Left renal pelvis (tissue), 4 donors: ENCODE measurements around the gene TANC1. TPM values are rescaled to one million over a fixed set of nuclear protein-coding genes. Genes with fewer than 3 reads are reported as not detected.

Source experiments
- DNase-seq, 4 donors: peaks; one replicate each; pipeline ENCODE4 v3.0.0-alpha.2; 2013; ENCODE audit warnings: low read depth in 4 of 4, low spot score in 3 of 4
- polyA plus RNA-seq, 4 donors: library from polyadenylated mRNA; unstranded; fragments of 120-200 nt; gene quantifications; one replicate each; pipeline ENCODE4 v1.2.1, GENCODE V29; 2013; ENCODE audit not compliant: insufficient read length in 4 of 4

The TANC1 gene
- polyA plus RNA-seq, 4 donors = 25.6 to 60.1 (median 53.5) TPM

DNA sequence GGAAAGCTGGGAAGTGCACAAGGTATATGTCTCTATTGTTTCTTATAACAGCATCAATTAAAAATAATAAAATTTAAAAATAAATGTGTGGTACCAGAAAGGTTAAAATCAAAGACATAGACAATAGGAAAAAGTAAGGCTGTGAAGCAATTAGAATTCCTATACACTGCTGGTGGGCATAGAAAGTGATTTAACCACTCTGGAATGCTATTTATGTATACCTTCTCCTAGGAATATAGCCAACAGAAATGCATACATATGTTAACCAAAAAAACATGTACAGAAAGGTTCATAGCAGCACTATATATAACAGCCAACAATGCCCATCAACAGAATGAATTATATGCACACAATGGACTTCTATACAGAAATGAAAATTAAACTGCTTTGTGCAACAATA, 275.1 kb downstream of the TANC1 start:
- DNase-seq = no peak

- no peak for DNase-seq
These were observed 278.0 kb downstream of the TANC1 start for GRCh38 chr2:159246325-159246988.

- peak; percentile 54 to 75 (median 64) for DNase-seq
These were observed 281.7 kb downstream of the TANC1 start for GRCh38 chr2:159249990-159250715.

DNA sequence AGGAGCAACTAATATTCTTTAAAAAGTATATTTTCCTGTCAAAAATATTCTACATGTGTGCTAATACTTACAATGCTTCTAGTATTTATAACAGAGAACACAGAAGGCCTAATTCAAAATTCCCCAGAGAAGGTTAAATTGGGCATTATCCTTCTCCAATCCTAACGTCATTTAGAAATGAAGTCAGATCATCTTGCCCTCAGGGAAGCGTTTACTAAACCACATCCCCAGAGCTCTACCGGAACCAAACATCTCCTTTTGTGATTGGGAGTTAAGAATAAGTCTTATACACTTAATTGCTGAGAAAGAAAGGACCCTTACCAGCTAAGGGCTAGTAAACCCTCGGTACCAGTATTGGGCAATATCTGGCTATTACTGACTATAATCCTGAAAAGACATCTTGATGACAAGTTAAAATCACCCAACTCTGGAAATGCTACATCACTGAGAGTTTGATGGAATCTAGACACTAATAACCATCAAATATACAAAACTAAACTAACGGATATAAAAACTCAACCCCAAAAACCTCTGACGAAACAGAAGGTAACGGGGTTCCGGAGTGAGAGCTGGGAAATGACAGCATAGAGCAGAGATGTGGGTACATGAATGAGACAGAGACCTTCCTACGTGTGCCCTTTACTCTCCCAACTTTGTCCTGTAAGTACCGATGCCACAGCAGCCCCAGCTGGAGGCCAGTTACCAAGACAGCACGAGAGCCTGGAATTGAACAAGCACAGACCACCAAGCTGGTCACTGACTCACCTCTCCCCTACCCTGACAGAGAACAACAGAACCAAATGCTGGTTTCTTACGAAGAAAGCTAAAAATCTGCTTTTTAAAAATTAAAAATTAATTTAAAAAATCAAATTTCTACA, 283.1 kb downstream of the TANC1 start:
- DNase-seq = no peak

GRCh38 chr2:159252905-159253304, 284.5 kb downstream of the TANC1 start:
- DNase-seq = no peak

DNA sequence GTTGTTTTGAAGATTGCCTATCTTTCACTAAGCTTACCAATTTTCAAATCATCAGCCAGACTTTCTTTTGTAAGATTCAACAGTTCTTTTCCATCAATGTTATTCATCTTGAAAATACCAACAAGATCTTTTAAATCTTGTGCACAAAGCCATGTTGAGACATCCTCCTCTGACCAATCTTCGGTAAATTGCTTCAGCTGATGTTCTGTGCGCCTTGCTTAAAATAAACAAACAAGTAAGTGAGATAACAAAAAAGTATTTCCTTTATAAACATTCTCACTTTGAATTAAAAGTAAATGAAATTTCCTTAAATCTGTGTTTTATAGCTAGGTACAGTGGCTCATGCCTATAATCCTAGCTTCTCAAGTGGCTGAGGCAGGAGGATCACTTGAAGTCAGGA, 287.7 kb downstream of the TANC1 start:
- DNase-seq = no peak

DNA sequence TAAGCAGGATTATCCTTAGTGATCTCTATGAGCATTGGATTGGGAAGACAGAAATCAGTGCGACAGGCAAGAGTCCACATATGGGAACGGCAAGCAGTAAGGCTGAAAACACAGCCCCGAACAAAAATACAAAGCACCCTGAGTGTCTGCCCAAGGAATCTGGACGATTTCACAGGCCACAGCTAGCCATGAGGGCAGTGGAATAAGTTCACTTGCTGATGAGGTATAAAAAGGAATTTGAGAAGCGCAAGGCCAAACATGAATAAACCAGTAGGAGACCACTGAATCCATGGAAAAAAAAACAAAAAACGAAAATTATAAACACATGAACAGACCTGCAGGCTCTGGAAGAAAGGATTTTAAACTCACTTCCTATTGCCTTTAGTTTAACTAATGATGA, 293.8 kb downstream of the TANC1 start:
- DNase-seq = no peak

DNA sequence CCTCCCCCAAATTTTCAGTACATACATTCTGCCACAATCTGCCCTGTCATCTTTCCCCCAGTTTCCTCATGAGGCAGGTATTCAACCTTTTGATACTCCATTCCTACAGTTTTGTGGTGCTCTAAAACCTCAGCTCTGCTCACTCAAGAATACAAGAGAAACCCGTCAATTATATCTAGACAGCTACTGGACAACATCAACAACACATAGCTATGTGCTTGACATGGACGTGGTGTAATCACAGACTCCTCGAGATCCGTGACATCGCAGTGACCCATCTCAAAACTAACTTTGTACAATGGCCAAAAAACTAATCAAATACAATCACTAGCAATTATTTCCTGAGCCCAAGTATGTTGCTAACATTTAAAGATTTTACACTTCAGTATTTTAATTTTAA, 294.5 kb downstream of the TANC1 start:
- no peak for DNase-seq

DNA sequence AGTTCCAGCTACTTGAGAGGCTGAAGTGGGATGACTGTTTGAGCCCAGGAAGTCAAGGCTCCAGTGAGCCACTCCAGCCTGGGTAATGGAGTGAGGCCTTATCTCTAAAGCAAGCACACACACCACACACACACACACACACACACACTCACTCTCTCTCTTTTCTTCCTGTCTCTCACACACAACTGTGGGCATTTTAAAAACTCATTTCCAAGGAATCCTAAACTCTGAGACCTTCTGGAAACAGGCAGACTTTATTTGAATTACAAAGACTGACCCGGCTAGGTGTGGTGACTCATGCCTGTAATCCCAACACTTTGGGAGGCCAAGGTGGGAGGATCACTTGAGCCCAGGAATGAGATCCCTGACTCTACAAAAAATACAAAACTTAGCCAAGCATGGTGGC, 296.7 kb downstream of the TANC1 start:
- no peak for DNase-seq

DNA sequence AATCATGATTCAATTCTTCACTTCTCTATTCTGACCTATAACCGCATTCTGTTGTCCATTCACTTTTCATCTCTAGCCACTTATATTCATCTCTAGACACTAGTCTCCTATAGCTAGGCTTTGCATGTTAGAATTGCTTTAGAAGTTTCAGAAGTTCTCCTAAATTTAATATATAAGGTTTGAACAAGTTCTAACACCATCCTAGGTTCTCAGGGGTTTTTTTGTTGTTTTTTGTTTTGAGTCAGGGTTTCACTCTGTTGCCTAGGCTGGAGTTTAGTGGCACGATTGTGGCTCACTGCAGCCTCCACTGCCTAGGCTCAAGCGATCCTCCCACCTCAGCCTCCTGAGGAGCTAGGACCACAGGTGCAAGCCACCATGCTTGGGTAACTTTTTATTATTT, 298.1 kb downstream of the TANC1 start:
- DNase-seq = no peak

DNA sequence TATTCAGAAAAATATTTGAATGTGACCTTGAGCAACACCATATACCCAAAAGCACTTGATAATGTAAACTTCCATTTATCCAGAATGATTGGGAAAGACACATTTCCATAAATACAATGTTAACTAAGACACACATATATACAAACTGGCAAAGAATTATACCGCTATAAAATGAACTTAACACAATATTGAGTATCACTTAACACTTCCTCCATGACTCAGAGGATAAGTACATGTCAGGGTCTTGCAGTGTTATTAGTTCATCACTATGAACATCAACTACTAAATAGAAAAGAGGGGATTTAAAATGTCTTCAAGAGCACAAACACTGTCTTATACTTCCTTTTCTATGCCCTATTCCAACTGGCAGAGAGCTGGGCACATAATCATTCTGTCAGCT, 299.5 kb downstream of the TANC1 start:
- no peak for DNase-seq

- no peak for DNase-seq
These were observed 302.4 kb downstream of the TANC1 start for GRCh38 chr2:159270744-159271379.

GRCh38 chr2:159272156-159272555, 303.7 kb downstream of the TANC1 start:
- no peak for DNase-seq

DNA sequence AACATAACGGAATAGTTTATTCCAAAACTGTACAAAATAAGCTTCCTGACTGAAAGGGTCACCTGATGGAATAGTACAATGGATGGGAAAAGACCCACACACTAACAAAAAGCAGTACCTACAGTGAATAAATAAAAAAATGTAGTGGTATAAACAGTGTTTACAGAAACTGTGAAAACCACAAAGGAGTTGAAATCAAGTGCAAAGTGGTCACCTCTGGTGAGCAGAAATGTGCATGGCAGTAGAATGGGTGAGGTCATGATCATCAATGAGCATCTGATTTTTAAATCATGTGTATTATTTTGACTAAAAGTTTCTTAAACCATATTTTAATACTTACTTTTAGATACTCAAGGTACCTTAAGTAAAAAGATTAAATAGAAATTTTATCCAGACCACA, 306.7 kb downstream of the TANC1 start:
- no peak for DNase-seq

DNA sequence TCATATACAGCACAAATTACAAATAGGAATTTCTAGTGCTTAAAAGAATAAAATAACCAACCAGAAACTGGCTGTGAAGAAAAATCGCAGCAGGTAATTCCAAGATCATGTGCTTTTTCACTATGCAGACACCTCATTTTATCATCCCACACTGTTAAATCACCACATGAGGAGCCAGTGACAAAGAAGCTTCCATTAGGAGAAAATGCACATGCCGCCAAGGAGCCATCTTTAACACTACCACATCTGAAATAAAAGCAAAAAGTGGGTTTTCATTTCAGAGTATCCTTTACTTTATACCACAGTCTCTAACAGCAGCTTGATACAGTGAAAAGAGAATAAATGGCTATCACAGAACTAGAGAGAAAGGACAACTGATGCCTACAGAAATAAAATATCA, 311.3 kb downstream of the TANC1 start:
- no peak for DNase-seq

DNA sequence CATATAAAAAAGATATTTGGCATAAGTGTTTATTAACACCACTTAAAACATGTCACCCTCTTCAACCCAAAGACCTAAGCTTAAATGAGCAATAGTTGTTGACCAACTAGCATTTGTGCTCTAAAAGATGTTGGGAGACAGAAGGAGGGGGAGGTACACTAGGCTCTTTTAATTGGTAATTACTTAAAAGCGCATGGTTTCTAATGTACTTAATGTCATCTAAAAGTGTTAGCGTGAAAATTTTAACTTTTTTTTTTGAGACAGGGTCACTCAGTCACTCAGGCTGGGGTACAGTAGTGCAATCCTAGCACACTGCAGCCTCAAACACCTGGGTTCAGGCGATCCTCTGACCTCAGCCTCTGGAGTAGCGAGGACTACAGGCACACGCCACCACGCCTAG, 312.6 kb downstream of the TANC1 start:
- DNase-seq = no peak

Other genes with a start within 250 kb of the TANC1 start
- 10 to 100 TPM; 28.4 to 43.7 (median 38.6) TPM for gene DAPL1, start 173.3 kb upstream of the TANC1 start, polyA plus RNA-seq